GM10847 (cell line): ENCODE measurements around the gene JAK3.

ENCODE experiments used
- POLR2A ChIP-seq: IDR thresholded peaks from 2 replicates; pipeline ENCODE4 v1.6.1; 2011; ENCODE audit not compliant: insufficient read length; ENCODE audit errors: extremely low read depth

Gene JAK3

GRCh38 chr19:17871032-17871877 is 23.5 kb upstream of the JAK3 start:
- no peak for TF ChIP-seq POLR2A

GRCh38 chr19:17869114-17869608 is 21.4 kb upstream of the JAK3 start:
- no peak for TF ChIP-seq POLR2A

- TF ChIP-seq POLR2A, result no peak
Measured at GRCh38 chr19:17868669-17869068, 20.9 kb upstream of the JAK3 start.

- no peak for TF ChIP-seq POLR2A
Measured at GRCh38 chr19:17866964-17867486, 19.2 kb upstream of the JAK3 start.

GRCh38 chr19:17866312-17866963 is 18.7 kb upstream of the JAK3 start:
- peak; percentile 4 for TF ChIP-seq POLR2A

GRCh38 chr19:17865364-17866311 is 17.9 kb upstream of the JAK3 start:
- TF ChIP-seq POLR2A, result peak; percentile 14

GRCh38 chr19:17863520-17864182 is 15.9 kb upstream of the JAK3 start:
- no peak for TF ChIP-seq POLR2A

GRCh38 chr19:17862711-17863519 is 15.1 kb upstream of the JAK3 start:
- TF ChIP-seq POLR2A, result no peak

- no peak for TF ChIP-seq POLR2A
Measured at GRCh38 chr19:17861542-17862402, 14.0 kb upstream of the JAK3 start.

GRCh38 chr19:17860993-17861360 is 13.2 kb upstream of the JAK3 start:
- TF ChIP-seq POLR2A, result no peak

GRCh38 chr19:17860331-17860992 is 12.7 kb upstream of the JAK3 start:
- no peak for TF ChIP-seq POLR2A
